Measurements from ENCODE around the gene ZNF444.
"Not testable (repeated sequence)": the region's sequence is repeated elsewhere in the genome, so short reads cannot be mapped to it uniquely, and the experiment has no call there.

The ZNF444 gene

GRCh38 chr19:56191115-56191514 is 50.0 kb downstream of the ZNF444 start:
- DNase-seq = no peak

GRCh38 chr19:56191711-56192110 is 50.6 kb downstream of the ZNF444 start:
- no peak for DNase-seq

- no peak for DNase-seq
Measured at GRCh38 chr19:56193981-56194640, 53.0 kb downstream of the ZNF444 start.

- DNase-seq = not testable (repeated sequence)
Measured at GRCh38 chr19:56197646-56198045, 56.6 kb downstream of the ZNF444 start, which contains the start of gene ZSCAN5B. Gene ZSCAN5B (minus strand): TSS chr19:56197783. CDS start chr19:56193052, 4,731 bp downstream.

GRCh38 chr19:56199687-56200086 is 58.6 kb downstream of the ZNF444 start:
- no peak for DNase-seq

- no peak for DNase-seq
Measured at GRCh38 chr19:56201973-56202372, 60.9 kb downstream of the ZNF444 start, which contains the start of gene ZSCAN5C. Gene ZSCAN5C (plus strand): TSS chr19:56202273. CDS start chr19:56205914, 3,641 bp downstream.

- DNase-seq = not testable (repeated sequence)
Measured at GRCh38 chr19:56207581-56207980, 66.5 kb downstream of the ZNF444 start.

- DNase-seq = no peak
Measured at GRCh38 chr19:56209091-56209490, 68.0 kb downstream of the ZNF444 start.

GRCh38 chr19:56210036-56210435 is 68.9 kb downstream of the ZNF444 start:
- not testable (repeated sequence) for DNase-seq
